Central memory CD8-positive, alpha-beta T cell (primary cell): Measurements from ENCODE around the gene HOXC11.
A peak's percentile ranks its signal among the peaks of the same experiment; 100 is the strongest.

ENCODE experiments used
- ATAC-seq: fragments of 150-1000 bp; cut with Tn5 transposase; replicated peaks from 2 replicates; pipeline ENCODE4 v1.10.0; 2022; ENCODE audit warnings: mild to moderate bottlenecking, moderate FRiP score, moderate number of reproducible peaks; ENCODE audit not compliant: poor library complexity, severe bottlenecking; ENCODE audit errors: extremely low read depth
- DNase-seq, 2 donors: peaks; one replicate each; pipeline ENCODE4 v3.0.0; 2021; ENCODE audit warnings: low spot score in 2 of 2
- H3K27ac Mint-ChIP-seq: one replicate; pipeline ENCODE4 v1.8.0; 2022; ENCODE audit warnings: low read depth, mild to moderate bottlenecking, moderate library complexity, mixed read lengths
- H3K27me3 Mint-ChIP-seq: one replicate; pipeline ENCODE4 v1.8.0; 2022; ENCODE audit warnings: mixed read lengths
- H3K36me3 Mint-ChIP-seq: one replicate; pipeline ENCODE4 v1.8.0; 2022; ENCODE audit warnings: mild to moderate bottlenecking, moderate library complexity, mixed read lengths; ENCODE audit not compliant: insufficient read depth
- H3K4me1 Mint-ChIP-seq: one replicate; pipeline ENCODE4 v1.8.0; 2022; ENCODE audit warnings: mixed read lengths
- H3K4me3 Mint-ChIP-seq: one replicate; pipeline ENCODE4 v1.8.0; 2022; ENCODE audit warnings: mild to moderate bottlenecking, moderate library complexity, mixed read lengths
- H3K9me3 Mint-ChIP-seq: one replicate; pipeline ENCODE4 v1.8.0; 2022; ENCODE audit warnings: mixed read lengths

Gene HOXC11

GRCh38 chr12:53982648-53983567 lies 10.0 kb downstream of the HOXC11 start:
- Mint-ChIP-seq H3K9me3 (no peaks in the 10 kb centered on the region), H3K27me3 (peaks cover 99% of the 10 kb centered on the region), H3K36me3 (peaks cover 20% of the 10 kb centered on the region), H3K4me1 (peaks cover 28% of the 10 kb centered on the region), H3K27ac (peak overlapping the region; percentile 53), H3K4me3 (no peak overlapping the region)
- no peak for DNase-seq
- ATAC-seq, result no peak

- peaks cover 99% of the 10 kb centered on the region for H3K27me3 Mint-ChIP-seq
- no peak overlapping the region for H3K4me3 Mint-ChIP-seq
- ATAC-seq (no peak), DNase-seq (no peak)
- H3K36me3 Mint-ChIP-seq, result peaks cover 20% of the 10 kb centered on the region
- H3K4me1 Mint-ChIP-seq, result peaks cover 27% of the 10 kb centered on the region
- no peaks in the 10 kb centered on the region for H3K9me3 Mint-ChIP-seq
- peak overlapping the region; percentile 53 for H3K27ac Mint-ChIP-seq
Observed at GRCh38 chr12:53983568-53983949, 10.6 kb downstream of the HOXC11 start.

GRCh38 chr12:53983950-53984572 lies 11.1 kb downstream of the HOXC11 start:
- Mint-ChIP-seq H3K9me3 (no peaks in the 10 kb centered on the region), H3K27ac (peak overlapping the region; percentile 53), H3K27me3 (peaks cover 99% of the 10 kb centered on the region), H3K36me3 (peaks cover 20% of the 10 kb centered on the region), H3K4me3 (peak overlapping the region; percentile 61), H3K4me1 (peaks cover 30% of the 10 kb centered on the region)
- DNase-seq (no peak), ATAC-seq (no peak)

GRCh38 chr12:53984901-53985691 lies 12.2 kb downstream of the HOXC11 start, which contains the start of gene HOXC10:
Gene HOXC10 (plus strand): TSS chr12:53985146. CDS start chr12:53985260, 114 bp downstream.
- Mint-ChIP-seq H3K27me3 (peaks cover 99% of the 10 kb centered on the region), H3K36me3 (peaks cover 23% of the 10 kb centered on the region), H3K4me3 (peak within 1 kb of the TSS; percentile 61), H3K4me1 (peaks cover 41% of the 10 kb centered on the region), H3K27ac (peak within 1 kb of the TSS; percentile 65), H3K9me3 (no peaks in the 10 kb centered on the region)
- ATAC-seq (peak; percentile 55), DNase-seq (peak; percentile 47 to 61)

- ATAC-seq, result no peak
- peak overlapping the region; percentile 61 for H3K4me3 Mint-ChIP-seq
- peaks cover 25% of the 10 kb centered on the region for H3K36me3 Mint-ChIP-seq
Observed at GRCh38 chr12:53985692-53985993, 12.7 kb downstream of the HOXC11 start.

GRCh38 chr12:53985994-53986685 lies 13.2 kb downstream of the HOXC11 start:
- no peak for ATAC-seq
- no peaks in the 10 kb centered on the region for H3K9me3 Mint-ChIP-seq
- H3K27me3 Mint-ChIP-seq, result peaks cover 99% of the 10 kb centered on the region
- H3K27ac Mint-ChIP-seq, result peak overlapping the region; percentile 69
- H3K4me3 Mint-ChIP-seq, result peak overlapping the region; percentile 37
- DNase-seq, result no peak
- H3K36me3 Mint-ChIP-seq, result peaks cover 27% of the 10 kb centered on the region
- peaks cover 47% of the 10 kb centered on the region for H3K4me1 Mint-ChIP-seq

More at GRCh38 chr12:53985692-53985993, 12.7 kb downstream of the HOXC11 start:
- peak overlapping the region; percentile 65 for H3K27ac Mint-ChIP-seq
- no peaks in the 10 kb centered on the region for H3K9me3 Mint-ChIP-seq
- peaks cover 99% of the 10 kb centered on the region for H3K27me3 Mint-ChIP-seq
- peaks cover 46% of the 10 kb centered on the region for H3K4me1 Mint-ChIP-seq
- no peak for DNase-seq

- peak overlapping the region; percentile 69 for H3K27ac Mint-ChIP-seq
- peak overlapping the region; percentile 37 for H3K4me3 Mint-ChIP-seq
- H3K36me3 Mint-ChIP-seq, result peaks cover 28% of the 10 kb centered on the region
- peaks cover 47% of the 10 kb centered on the region for H3K4me1 Mint-ChIP-seq
- ATAC-seq (no peak), DNase-seq (no peak)
- no peaks in the 10 kb centered on the region for H3K9me3 Mint-ChIP-seq
- peaks cover 99% of the 10 kb centered on the region for H3K27me3 Mint-ChIP-seq
Observed at GRCh38 chr12:53986686-53987483, 14.0 kb downstream of the HOXC11 start.

GRCh38 chr12:53987787-53988230 lies 14.9 kb downstream of the HOXC11 start:
- H3K4me1 Mint-ChIP-seq, result peaks cover 47% of the 10 kb centered on the region
- no peak overlapping the region for H3K27ac Mint-ChIP-seq
- no peaks in the 10 kb centered on the region for H3K9me3 Mint-ChIP-seq
- no peak for ATAC-seq
- no peak overlapping the region for H3K4me3 Mint-ChIP-seq
- DNase-seq, result no peak
- H3K36me3 Mint-ChIP-seq, result peaks cover 29% of the 10 kb centered on the region
- peaks cover 99% of the 10 kb centered on the region for H3K27me3 Mint-ChIP-seq

- peak overlapping the region; percentile 44 for H3K4me3 Mint-ChIP-seq
- peaks cover 51% of the 10 kb centered on the region for H3K4me1 Mint-ChIP-seq
- H3K36me3 Mint-ChIP-seq, result peaks cover 27% of the 10 kb centered on the region
- H3K9me3 Mint-ChIP-seq, result no peaks in the 10 kb centered on the region
- H3K27me3 Mint-ChIP-seq, result peaks cover 99% of the 10 kb centered on the region
- ATAC-seq, result no peak
- H3K27ac Mint-ChIP-seq, result no peak overlapping the region
- DNase-seq, result no peak
Observed at GRCh38 chr12:53988541-53989226, 15.8 kb downstream of the HOXC11 start.

- Mint-ChIP-seq H3K9me3 (no peaks in the 10 kb centered on the region), H3K4me1 (peaks cover 58% of the 10 kb centered on the region), H3K27ac (no peak overlapping the region), H3K4me3 (peak overlapping the region; percentile 44), H3K36me3 (peaks cover 27% of the 10 kb centered on the region), H3K27me3 (peaks cover 100% of the 10 kb centered on the region)
- ATAC-seq (no peak), DNase-seq (no peak)
Observed at GRCh38 chr12:53989227-53990113, 16.5 kb downstream of the HOXC11 start.
